ENCODE data around the gene HYOU1.

HYOU1 gene

DNA sequence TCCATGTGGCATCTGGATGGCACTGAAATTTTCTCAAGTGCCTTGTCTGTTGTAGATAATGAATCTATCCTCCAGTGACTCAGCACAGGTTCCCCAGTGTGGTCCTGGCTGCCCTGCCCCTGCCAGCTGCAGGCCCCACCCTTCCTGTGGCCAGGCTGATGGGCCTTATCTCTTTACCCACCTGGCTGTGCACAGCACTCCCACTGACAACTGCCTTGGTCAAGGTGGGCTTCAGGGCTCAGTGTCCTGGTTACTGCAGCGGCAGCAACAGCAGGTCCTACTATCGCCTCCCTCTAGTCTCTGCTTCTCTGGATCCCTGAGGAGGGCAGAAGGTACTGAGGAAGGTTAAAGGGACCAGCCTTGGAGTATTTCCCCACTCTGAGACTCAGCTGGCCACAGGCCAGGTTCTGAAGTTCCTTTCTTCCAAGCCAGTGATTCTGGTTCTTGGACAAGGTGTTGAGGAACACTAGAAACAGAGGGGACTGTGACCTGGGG, 30.8 kb upstream of the HYOU1 start:
- H3K27me3 ChIP-seq (ENCODE audit: insufficient read depth, low read depth, severe bottlenecking): no peaks in the 10 kb centered on the region
- peak overlapping the region; percentile 15 for H3K4me3 ChIP-seq (ENCODE audit: low read depth, low read length)
- H3K9me3 ChIP-seq (ENCODE audit: severe bottlenecking): no peaks in the 10 kb centered on the region
- no peak for DNase-seq
- TF ChIP-seq, protein P1, sequence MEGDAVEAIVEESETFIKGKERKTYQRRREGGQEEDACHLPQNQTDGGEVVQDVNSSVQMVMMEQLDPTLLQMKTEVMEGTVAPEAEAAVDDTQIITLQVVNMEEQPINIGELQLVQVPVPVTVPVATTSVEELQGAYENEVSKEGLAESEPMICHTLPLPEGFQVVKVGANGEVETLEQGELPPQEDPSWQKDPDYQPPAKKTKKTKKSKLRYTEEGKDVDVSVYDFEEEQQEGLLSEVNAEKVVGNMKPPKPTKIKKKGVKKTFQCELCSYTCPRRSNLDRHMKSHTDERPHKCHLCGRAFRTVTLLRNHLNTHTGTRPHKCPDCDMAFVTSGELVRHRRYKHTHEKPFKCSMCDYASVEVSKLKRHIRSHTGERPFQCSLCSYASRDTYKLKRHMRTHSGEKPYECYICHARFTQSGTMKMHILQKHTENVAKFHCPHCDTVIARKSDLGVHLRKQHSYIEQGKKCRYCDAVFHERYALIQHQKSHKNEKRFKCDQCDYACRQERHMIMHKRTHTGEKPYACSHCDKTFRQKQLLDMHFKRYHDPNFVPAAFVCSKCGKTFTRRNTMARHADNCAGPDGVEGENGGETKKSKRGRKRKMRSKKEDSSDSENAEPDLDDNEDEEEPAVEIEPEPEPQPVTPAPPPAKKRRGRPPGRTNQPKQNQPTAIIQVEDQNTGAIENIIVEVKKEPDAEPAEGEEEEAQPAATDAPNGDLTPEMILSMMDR (IDR thresholded peaks at IDR 0.05; ENCODE audit: low read depth, low read length): no peak
- peak overlapping the region; percentile 81 for H3K27ac ChIP-seq
- peaks cover 9% of the 10 kb centered on the region for H3K36me3 ChIP-seq

DNA sequence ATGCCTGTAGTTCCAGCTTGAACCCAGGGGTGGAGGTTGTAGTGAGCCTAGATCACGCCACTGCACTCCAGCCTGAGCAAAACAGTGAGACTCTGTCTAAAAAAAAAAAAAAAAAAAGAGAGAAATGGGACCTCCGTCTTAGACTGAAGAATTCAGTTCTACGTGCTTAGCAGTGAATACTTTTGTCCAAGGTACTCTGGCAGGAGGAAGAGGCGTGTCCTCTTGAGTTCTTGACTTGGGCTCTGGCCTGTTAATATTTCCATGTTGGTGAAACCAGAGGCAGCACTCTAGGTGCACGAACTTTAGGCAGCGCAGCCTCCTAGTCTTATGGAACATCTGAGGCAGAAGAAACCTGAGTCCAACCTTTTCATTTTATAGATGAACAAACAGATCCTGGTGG, 30.1 kb upstream of the HYOU1 start:
- Histone ChIP-seq H3K9me3 (ENCODE audit: severe bottlenecking) (no peaks in the 10 kb centered on the region), H3K36me3 (peaks cover 3% of the 10 kb centered on the region), H3K4me3 (ENCODE audit: low read depth, low read length) (no peak overlapping the region), H3K27me3 (ENCODE audit: insufficient read depth, low read depth, severe bottlenecking) (no peaks in the 10 kb centered on the region), H3K27ac (peak overlapping the region; percentile 81)
- TF ChIP-seq, protein P1 (IDR thresholded peaks at IDR 0.05; ENCODE audit: low read depth, low read length): no peak
- no peak for DNase-seq

DNA sequence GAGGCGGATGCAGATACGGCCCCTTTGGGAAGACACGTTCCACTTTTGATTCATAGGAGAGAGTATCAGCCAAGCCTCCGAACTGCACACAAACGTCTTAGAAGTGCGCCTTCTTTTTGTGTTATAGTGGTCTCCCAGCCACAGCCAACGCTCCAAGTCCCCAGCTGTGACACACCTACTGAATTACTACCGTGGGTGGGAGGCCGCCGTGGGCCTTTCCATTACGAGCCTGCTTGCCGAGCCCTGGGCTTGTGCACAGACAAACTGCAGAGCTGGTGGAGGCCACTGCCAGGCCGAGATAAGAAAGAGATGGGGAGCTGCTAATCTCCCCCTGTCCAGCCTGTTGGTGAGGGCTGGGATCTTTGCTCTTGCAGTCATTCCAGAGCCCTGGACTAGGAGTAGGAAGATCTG, 28.4 kb upstream of the HYOU1 start:
- Histone ChIP-seq H3K36me3 (peaks cover 13% of the 10 kb centered on the region), H3K27me3 (ENCODE audit: insufficient read depth, low read depth, severe bottlenecking) (no peaks in the 10 kb centered on the region), H3K4me3 (ENCODE audit: low read depth, low read length) (peak overlapping the region; percentile 81), H3K27ac (peak overlapping the region; percentile 96), H3K9me3 (ENCODE audit: severe bottlenecking) (no peaks in the 10 kb centered on the region)
- TF ChIP-seq, protein P1 (IDR thresholded peaks at IDR 0.05; ENCODE audit: low read depth, low read length): no peak
- no peak for DNase-seq

DNA sequence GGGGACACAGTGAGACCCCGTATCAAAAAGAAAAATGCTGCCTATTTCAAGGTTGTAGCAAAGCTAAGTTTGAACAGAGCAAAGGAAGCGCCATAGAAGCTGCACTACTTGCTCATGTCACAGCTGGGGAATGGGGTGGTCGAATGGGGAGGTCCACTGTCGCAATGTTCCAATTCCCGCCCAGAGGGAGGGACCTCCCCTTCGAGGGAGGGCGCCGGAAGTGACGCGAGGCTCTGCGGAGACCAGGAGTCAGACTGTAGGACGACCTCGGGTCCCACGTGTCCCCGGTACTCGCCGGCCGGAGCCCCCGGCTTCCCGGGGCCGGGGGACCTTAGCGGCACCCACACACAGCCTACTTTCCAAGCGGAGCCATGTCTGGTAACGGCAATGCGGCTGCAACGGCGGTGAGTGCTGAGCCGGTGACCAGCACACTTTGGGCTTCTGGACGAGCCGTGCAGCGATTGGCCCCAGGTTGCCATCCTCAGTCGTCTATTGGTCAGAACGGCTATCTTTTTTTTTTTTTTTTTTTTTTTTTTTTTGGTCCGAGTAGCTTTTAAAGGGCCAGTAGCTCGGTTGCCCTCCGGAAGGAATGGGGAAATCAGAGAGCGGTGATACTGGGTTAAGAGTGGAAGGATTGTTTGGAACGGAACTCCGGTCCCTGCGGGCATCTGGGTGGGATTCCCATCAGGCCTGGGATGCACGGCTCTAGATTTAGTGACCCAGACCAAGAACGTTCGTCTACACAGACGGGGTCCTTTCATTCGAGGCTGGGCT, 27.8 kb upstream of the HYOU1 start, which contains the start of gene HMBS:
TSS of gene HMBS (plus strand) at position 219 of the 774 bp plus-strand sequence. CDS start at position 372, 153 bp downstream.
- DNase-seq: peak; percentile 92
- Histone ChIP-seq H3K9me3 (ENCODE audit: severe bottlenecking) (no peaks in the 10 kb centered on the region), H3K27me3 (ENCODE audit: insufficient read depth, low read depth, severe bottlenecking) (no peaks in the 10 kb centered on the region), H3K4me3 (ENCODE audit: low read depth, low read length) (peak within 1 kb of the TSS; percentile 81), H3K27ac (peak within 1 kb of the TSS; percentile 96), H3K36me3 (peaks cover 18% of the 10 kb centered on the region)
- TF ChIP-seq, protein P1 (IDR thresholded peaks at IDR 0.05; ENCODE audit: low read depth, low read length): no peak

DNA sequence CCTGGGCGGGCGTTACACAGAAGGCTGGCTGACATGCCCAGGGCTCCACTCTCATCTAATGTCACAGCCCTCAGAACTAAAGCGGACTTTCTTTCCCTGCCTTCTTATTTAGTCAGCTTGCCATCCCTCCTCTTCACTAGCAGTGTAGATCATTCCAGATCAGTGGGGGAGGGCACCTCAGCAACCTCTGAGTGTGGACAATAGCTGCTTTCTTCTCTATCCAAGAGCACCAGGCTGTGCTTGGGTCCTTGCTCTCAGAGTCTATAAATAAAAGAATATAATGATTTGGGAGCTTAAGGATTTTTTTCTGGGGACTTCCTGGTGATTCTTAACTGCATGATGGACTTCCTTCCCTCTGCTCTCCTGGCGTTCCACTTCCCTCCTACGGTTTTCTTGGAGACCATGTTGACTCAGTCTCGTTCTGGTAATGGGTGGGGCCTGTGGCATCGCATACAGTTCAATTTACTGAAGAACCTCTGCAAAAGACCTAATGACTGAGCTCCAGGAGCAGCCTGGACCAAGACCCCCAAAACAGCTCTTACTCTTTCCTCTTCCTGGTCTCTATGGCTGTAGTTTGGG, 24.8 kb upstream of the HYOU1 start:
- peaks cover 49% of the 10 kb centered on the region for H3K36me3 ChIP-seq
- H3K4me3 ChIP-seq (ENCODE audit: low read depth, low read length): no peak overlapping the region
- no peaks in the 10 kb centered on the region for H3K27me3 ChIP-seq (ENCODE audit: insufficient read depth, low read depth, severe bottlenecking)
- DNase-seq: no peak
- TF ChIP-seq, protein P1 (IDR thresholded peaks at IDR 0.05; ENCODE audit: low read depth, low read length): no peak
- no peak overlapping the region; the same call in 1 of the 2 replicates for H3K27ac ChIP-seq
- no peaks in the 10 kb centered on the region for H3K9me3 ChIP-seq (ENCODE audit: severe bottlenecking)
